GM21529 (cell line): ENCODE measurements around the gene ADGRE2.
"Not testable (repeated sequence)": the region's sequence is repeated elsewhere in the genome, so short reads cannot be mapped to it uniquely, and the experiment has no call there.

Experiments used
- ATAC-seq: cut with Tn5 transposase; IDR thresholded peaks from one replicate; pipeline ENCODE4 v1.9.1; 2021; ENCODE audit not compliant: unreplicated experiment

ADGRE2 gene

DNA sequence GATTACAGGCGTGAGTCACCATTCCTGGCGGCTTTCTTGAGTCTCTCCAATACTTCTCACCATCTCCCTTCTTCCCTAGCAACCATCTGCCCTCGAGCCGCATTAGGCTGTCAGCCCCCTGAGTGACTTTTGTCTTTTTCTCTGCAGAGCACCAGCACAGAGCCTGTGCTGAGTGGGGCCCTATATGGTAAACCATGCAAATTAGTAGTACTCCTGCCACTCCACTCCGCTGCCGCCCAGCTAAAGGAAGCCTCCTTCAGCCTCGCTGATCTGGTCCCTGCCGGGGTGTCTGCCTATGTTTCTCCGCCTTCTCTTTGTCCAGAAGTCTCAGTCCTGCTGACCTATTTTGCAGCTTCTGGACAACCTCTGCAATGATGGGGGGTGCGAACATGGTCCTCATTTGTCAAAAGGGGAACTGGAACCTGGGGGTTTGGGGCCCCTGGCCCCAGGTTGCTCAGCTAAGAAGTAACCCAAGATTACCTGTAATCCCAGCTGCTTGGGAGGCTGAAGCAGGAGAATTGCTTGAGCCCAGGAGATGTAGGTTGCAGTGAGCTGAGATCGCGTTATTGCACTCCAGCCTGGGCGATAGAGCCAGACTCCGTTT lies 2.4 kb upstream of the ADGRE2 start:
- not testable (repeated sequence) for ATAC-seq

DNA sequence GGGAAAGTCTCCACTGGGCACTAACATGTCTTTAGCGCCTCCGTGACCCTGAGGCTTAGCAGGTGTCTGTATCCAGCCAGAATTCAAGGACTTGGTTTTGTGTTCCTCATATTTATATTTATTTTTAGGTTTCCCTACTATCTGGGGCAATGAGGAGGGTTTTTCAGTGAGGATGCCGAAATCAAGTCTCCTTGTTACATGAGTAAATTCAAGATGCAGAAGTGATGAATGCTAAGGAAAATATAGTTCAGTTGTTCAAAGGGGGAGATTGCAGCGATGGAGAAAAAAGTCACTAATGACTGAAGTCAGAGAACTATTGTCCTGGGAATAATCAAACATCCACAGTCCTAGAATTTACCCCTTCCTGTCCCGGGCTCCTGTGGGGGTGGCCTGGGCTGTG lies 791 bp upstream of the ADGRE2 start:
- ATAC-seq: no peak

DNA sequence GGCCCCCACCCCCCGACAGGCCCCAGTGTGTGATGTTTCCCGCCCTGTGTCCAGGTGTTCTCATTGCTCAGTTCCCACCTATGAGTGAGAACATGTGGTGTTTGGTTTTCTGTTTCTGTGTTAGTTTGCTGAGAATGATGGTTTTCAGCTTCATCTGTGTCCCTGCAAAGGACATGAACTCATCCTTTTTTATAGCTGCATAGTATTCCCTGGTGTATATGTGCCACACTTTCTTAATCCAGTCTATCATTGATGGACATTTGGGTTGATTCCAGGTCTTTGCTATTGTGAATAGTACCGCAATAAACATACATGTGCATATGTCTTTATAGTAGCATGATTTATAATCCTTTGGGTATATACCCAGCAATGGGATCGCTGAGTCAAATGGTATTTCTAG lies 715 bp downstream of the ADGRE2 start:
- not testable (repeated sequence) for ATAC-seq

DNA sequence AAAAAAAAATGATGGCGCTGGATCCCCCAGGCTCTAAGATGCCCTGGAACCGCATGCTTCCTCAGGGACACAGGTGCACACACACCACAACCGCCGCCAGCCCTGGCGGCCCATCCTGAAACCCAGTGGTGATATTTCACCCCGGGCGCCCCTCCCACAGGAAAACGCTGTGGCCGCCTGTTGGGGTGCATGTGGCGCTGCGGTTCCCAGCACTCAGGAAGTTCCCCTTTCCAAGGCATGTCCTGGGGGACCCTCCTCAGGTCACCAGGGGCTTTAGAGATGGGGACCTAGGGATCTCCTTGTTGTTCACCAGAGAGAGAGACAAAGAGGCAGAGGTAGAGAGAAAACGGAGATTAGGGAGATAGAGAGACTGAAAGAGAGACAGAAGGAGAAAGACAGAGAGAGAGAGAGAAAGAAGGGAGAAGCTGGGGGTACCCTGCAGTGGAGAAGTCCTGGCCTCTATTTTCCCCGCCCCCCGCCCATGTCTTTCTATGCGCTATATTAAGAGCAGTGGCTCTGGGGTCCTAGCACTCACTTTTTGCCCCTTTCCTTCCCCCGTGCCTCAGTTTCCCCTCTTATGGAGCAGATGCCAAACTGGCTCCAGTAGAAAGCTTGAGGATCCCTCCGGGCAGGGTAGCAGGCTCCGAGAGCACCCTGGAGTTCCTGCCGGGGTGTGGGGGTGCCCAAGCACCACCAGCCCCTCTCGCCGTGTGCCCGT lies 2.3 kb downstream of the ADGRE2 start:
- no peak for ATAC-seq

DNA sequence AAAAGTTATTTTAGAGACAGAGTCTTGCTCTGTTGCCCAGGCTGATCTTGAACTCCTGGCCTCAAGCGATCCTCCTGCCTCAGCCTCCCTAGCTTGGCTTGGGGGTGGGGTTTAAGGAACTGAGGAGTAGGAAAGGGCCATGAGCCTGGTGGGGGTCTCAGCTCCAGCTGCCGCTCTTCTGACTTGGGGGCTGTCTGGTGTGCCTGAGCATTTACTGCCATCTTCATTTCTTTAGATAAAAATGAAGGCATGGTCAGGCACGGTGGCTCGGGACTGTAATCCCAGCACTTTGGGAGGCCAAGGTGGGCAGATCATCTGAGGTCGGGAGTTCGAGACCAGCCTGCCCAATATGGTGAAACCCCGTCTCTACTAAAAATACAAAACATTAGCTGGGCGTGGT lies 3.0 kb downstream of the ADGRE2 start:
- not testable (repeated sequence) for ATAC-seq

DNA sequence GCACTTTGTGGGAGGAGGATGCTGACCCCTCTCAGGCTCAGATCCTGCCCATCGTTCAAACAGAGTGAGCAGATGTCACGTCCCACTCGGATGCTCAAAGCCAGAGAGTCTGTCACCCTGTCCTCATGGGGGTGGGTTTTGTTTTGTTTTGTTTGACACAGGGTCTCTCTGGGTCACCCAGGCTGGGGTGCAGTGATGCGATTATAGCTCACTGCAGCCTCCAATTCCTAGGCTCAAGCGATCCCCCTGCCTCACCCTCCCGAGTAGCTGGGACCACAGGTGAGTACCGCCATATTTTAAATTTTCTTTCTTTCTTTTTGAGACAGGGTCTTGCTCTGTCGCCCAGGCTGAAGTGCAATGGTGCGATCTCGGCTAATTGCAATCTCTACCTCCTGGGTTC lies 4.0 kb downstream of the ADGRE2 start:
- no peak for ATAC-seq

DNA sequence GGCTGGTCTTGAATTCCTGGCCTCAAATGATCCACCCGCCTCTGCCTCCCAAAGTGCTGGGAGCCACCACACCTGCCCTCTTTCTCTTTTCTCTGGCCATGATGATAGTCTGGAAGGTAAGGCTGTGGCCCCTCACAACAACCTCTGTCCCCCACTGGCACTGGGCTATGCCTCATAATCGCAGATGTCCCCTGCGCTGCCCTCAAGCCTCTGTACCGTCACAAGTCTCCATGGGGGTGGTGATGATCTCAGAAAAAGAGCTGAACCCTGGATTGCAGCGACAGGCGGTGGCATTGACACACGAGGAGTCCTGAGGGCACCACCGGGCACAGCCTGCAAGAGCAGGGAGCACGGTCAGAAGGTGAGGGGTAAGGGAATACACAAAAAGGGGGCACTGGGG lies 4.6 kb downstream of the ADGRE2 start:
- not testable (repeated sequence) for ATAC-seq

DNA sequence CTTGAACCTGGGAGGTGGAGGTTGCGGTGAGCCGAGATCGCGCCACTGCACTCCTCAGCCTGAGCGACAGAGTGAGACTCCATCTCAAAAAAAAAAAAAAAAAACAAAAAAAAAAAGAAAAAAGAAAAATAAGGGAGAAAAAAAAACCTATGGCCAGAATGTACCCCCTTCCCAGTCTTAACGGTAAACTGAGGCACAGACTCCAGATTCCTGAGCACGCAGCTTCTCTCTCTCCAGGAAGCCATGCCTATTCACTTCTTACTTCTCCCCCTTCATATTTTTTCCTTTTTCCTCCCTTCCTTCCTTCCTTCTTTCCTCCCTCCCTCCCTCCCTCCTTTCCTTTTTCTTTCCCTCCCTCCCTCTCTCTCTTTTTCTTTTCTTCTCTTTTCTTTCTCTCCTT lies 5.4 kb downstream of the ADGRE2 start:
- no peak for ATAC-seq

DNA sequence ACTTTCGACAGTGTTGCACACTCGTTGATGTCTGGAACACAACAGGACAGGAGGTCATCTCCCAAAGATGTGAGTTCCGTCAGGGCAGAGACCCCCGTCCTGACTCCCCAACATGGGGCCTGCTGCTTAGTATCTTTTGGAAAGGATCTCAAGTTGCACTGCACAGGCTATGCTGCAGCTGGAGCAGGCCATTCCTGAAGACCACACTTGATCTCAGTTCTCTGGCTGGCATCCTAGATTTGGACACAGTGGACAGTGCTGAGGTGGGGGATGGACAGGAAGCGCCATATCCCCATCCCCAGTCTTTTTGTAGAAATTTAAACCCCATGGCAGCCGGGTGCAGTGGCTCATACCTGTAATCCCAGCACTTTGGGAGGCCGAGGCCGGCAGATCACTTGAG lies 5.9 kb downstream of the ADGRE2 start:
- no peak for ATAC-seq

DNA sequence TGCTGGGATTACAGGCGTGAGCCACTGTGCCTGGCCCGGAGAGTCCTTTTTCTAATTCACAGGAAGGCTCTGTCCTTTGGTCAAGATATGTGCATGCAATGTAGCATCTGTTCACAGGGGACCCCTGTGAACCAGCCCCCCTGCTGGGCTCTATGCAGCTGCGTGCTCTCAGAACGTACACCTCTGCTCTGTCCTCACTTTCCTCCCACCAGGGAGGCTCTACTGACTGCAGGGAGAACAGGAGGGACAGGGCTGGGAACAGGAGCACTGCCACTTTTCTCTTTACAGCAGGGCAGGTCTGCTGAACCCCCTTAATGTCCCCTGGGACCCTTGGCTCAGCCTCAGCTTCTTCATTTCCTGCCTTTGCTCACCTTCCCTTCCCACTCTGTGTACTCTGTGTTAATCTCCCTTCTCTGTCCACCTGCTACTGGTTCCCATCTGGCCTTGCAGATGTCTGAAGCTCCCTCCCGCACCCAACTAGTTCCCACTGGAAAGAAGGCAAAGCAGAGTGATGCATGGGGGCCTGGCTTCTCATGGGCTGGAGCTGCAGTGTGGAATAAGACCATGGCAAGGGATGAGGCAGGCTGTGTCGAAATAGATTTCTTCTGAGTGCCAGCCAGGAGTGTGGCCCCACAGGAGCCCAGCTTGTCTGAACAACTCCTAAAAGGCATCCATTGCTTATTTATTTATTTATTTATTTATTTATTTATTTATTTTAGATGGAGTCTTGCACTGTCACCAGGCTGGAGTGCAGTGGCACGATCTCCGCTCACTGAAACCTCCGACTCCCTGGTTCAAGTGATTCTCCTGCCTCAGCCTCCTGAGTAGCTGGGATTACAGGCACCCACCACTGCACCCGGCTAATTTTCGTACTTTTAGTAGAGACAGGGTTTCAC lies 7.2 kb downstream of the ADGRE2 start:
- no peak for ATAC-seq

DNA sequence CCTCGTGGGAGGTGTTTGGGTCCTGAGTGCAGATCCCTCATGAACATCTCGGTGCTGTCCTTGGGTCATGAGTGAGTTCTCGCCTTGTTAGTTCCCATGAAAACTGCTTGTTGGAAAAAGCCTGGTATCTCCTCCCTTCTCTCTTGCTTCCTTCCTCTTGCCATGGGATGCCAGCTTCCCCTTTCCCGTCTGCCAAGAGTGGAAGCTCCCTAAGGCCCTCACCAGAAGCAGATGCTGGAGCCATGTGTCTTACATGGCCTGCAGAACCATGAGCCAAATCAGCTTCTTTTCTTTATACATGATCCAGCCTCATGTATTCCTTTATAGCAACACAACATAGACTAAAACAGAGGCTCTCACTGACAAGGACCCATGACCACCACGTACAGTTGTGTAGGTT lies 8.2 kb downstream of the ADGRE2 start:
- ATAC-seq: no peak

DNA sequence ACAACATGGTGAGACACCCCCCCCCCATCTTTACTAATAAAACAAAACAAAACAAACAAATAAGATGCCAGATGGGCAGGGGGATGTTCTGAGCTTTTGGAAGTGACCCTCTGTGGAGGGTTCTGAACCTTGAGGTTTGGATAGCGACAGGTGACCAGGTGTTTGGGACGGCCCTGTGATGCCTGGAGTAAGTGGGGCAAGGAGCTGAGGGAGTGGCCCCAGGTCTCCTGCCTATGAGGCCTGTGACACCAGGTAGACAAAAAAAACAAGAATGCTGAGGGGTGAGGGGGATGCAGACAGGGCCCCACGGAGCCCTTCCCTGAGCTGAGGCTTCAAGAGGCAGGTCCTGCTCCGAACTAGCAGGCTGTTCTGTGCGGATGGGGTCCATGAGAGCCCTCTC lies 9.2 kb downstream of the ADGRE2 start:
- ATAC-seq: no peak

DNA sequence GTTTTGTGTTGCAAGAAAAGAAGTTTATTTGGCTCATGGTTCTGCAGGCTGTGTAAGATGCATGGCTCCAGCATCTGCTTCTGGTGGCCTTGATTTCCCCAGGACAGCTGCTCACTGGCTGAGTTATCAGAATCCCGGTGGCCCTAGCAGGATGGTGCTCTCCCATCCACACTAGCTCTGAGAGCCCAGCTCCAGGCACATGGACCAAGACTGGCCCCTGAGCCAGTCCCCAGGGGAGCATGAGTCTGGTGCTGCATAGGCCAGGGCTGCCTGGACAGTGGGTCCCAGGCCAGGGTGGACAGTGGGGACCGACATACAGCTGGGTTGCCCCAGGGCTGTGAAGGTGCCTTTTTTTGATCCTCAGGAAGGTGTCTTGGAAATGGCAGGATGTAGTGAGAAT lies 10.4 kb downstream of the ADGRE2 start:
- ATAC-seq: no peak

DNA sequence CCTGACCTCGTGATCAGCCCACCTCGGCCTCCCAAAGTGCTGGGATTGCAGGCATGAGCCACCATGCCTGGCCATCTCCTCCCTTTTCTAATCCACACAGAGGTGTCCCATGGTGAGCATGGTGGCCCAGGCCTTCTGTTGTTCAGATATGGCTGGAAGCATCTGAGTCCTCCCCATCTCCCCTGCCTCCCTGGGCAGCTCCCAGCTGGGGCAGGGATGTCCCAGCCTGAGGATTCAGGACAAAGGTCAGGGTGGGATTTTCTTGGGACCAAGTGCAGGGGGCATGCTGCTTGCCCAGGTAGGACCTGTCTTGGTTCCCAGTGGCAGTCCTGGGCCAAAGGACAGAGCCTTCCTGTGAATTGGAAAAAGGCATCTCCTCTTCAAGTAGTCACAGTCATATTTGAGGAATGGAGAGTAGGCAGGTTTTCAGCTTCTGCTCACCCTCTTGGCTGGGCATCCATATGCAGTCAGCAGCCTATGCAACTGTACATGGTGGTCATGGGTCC lies 10.8 kb downstream of the ADGRE2 start:
- ATAC-seq: no peak

DNA sequence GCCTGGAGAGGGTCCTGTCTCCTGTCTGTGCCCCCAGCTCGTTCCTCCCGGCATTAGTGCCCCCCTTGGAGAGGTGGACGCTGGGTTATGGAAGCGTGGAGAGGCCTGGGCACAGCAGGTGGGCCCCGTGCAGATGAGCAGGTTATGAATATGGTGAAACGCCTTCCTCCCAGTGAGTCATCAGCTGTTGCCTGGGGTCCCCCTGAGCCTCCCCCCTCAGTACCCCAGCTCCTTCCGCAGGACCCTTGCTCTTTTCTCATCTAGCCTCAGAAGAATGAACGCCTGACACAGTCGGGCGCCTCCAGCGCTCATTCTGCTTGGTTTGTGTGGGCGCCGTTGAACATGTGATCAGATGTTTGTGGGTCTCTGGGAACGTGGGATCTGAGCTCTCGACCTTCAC lies 12.5 kb downstream of the ADGRE2 start:
- ATAC-seq: not testable (repeated sequence)

DNA sequence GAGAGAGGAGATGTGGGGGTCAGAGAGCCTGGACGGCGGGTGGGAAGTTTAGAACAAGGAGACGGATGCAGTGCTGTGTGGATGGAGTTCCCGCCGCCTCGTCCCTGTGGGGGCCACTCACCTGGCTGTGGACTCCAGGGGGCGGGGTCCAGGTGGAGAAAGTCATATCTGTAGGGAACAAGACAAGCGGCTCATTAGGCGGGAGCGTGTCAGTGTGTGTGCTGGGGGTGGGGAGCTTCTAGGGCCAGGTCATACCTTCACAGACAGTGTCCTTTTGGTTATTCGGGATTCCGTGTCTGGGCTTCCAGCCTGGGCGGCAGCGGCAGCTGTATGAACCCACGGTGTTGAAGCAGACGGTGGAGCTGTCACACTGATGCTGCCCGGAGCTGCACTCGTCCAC lies 13.0 kb downstream of the ADGRE2 start:
- ATAC-seq: not testable (repeated sequence)

DNA sequence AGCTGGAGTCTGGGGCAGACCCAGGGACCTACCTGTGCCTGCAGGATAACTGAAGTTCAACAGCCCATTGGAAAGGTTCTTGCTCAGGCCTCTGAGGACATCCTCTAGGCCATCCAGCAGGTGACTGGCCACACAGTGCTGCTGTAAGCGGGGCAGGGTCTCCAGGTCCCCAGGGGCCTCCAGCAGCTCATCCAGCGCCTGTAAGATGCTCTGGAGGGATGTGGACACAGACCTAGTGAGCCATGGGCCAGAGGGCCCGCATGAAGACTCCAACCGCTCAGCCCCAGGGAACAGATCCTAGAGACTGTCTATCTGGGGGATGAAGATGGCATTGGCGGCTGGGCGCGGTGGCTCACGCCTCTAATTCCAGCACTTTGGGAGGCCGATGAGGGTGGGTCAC lies 14.0 kb downstream of the ADGRE2 start:
- ATAC-seq: no peak

DNA sequence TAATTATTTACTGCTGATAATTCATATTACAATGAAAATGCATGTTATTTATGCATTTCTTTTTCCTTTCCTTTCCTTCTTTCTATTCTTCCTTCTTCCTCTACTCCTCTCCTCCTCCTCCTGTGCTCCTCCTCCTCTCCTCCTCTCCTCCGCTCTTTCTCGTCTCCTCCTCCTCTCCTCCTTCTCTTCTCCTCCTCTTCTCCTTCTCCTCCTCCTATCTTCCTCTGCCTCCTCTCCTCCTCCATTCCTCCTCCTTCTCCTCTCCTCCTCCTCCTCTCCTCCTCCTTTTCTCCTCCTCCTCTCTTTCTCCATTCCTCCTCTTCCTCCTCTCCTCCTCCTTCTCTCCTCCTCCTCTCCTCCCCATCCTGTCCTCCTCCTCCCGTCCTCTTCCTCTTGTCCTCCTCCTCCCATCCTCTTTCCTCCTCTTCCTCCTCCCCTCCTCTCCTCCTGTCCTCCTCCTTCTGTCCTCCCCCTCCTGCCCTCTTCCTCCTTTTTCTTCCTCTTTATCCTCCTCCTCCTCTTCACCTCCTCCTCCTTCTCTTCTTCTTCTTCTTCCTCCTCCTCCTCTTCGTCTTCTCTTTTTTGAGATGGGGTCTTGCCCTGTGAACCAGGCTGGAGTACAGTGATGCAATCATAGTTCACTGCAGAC lies 14.7 kb downstream of the ADGRE2 start:
- ATAC-seq: no peak

DNA sequence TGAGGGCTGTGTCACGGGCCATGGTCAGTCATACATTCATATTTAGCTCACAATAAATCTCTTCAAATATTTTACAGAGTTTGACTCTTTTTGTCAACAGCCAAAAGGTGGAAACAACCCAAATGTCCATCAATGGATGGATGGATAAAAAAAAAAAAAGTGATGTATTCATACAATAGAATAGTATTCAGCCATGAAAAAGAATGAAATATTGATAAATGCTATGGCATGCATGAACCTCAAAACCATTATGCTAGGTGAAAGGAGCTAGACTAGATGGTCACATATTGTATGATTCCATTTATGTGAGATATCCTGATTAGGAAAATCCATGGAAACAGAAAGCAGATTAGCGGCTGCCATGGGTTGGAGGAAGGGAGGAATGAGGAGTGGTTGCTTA lies 16.2 kb downstream of the ADGRE2 start:
- no peak for ATAC-seq

DNA sequence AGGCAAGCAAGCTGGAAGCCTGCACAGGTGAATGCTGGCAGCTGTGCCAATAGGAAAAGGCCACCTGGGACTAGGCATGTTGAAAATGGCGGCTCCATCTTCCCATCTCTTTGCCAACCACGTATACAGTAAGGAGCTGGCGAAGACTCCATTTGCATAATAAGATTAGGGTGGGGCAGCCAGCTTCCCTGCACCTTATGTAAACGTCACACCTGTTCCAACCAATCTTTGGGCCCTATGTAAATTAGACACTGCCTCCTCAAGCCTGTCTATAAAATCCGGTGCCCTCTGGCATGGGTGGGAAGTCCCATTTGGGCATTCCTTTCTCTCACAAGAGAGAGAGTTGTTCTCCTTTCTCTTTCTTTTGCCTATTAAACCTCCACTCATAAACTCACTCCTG lies 16.8 kb downstream of the ADGRE2 start:
- no peak for ATAC-seq

DNA sequence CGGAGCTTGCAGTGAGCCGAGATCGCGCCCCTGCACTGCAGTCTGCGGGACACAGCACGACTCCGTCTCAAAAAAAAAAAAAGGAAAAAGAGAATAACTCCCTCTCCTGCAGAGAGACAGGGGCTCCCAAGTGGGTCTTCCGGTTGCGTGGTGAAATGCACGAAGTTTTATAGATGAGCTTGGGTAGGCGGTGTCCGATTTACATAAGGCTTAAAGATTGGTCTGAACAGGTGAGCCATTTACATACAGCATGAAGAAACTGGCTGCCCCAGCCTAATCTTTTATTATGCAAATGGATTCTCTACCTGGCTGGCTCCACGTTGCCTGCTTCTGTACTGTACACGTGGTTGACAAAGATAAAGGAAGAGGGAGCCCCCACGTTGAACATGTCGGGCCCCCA lies 19.5 kb downstream of the ADGRE2 start:
- ATAC-seq: no peak
